Stimulated activated CD4-positive, alpha-beta T cell treated with anti-CD3 and anti-CD28 coated beads, Interleukin-12 subunit alpha, Interleukin-12 subunit beta, amount 100 ng/mL, for 48 hours (primary cell): ENCODE results near the gene LCE2A.

Experiments
- DNase-seq, 3 donors: peaks; one replicate each; pipeline ENCODE4 v3.0.0-alpha.2; 2020; ENCODE audit warnings: low read depth in 2 of 3, low spot score in 1 of 3

Gene LCE2A

DNA sequence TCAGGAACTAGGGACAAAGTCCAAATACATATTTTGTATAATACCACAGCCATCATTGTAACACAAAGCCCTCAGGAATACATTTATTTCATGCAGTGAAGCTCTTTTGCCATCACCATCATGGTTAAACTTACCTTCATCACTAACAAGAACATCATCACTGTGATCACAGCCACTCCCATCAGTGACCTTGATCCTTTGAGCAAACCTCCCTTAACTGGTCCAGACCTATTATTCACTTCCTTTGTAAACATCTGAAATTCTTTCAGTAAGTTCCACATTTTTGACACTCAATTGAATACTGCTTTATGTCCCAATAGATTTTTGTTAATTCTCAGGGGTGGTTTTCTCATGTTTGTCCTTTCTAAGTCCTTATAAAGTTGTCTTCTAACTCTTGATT, 43.5 kb downstream of the LCE2A start:
- DNase-seq, result no peak

- DNase-seq, result no peak
Measured at GRCh38 chr1:152743371-152744145, 45.4 kb downstream of the LCE2A start.

GRCh38 chr1:152745289-152745704, 47.2 kb downstream of the LCE2A start:
- DNase-seq, result no peak

- DNase-seq, result no peak
Measured at GRCh38 chr1:152745765-152746444, 47.8 kb downstream of the LCE2A start.

GRCh38 chr1:152747831-152748230, 49.7 kb downstream of the LCE2A start:
- no peak for DNase-seq
